GM23248 (cell line): ENCODE measurements around the gene CDR2.

Source experiments
- EZH2 ChIP-seq: fragments of 200-600 bp; sonication (generic); IDR thresholded peaks from 2 replicates; pipeline ENCODE4 v1.6.1; 2018; ENCODE audit warnings: antibody characterized with exemption, mild to moderate bottlenecking; ENCODE audit not compliant: insufficient read depth, poor library complexity, severe bottlenecking
- EZH2phosphoT487 ChIP-seq: fragments of 200-600 bp; sonication (generic); IDR thresholded peaks from 2 replicates; pipeline ENCODE4 v1.6.1; 2018; ENCODE audit warnings: antibody characterized with exemption, moderate library complexity, mild to moderate bottlenecking, low read depth; ENCODE audit not compliant: insufficient read depth

DNA sequence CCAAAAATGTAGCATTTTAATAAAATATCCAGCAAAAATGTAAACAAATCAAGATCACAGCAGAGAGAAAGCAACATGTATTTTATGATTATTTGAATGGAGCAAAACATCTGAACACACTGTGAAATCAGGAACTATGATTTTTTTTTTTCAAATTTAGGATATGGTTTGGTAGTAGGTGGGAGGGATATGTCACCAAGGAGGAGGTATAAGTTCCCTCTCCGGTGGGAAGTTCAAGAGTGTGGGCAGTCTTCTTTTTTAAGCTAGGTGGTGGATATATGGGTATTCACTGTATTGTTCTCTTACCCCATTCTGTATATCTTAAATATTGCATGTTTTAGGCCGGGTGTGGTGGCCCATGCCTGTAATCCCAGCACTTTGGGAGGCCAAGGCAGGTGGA is 10.2 kb downstream of the CDR2 start:
- TF ChIP-seq EZH2: no peak
- TF ChIP-seq EZH2phosphoT487: no peak
